ENCODE results near the gene ARHGAP22. TPM values are rescaled to one million over a fixed set of nuclear protein-coding genes. Genes with fewer than 3 reads are reported as not detected.

The ARHGAP22 gene
- total RNA-seq, 2 experiments from 2014 or later = not detected

DNA sequence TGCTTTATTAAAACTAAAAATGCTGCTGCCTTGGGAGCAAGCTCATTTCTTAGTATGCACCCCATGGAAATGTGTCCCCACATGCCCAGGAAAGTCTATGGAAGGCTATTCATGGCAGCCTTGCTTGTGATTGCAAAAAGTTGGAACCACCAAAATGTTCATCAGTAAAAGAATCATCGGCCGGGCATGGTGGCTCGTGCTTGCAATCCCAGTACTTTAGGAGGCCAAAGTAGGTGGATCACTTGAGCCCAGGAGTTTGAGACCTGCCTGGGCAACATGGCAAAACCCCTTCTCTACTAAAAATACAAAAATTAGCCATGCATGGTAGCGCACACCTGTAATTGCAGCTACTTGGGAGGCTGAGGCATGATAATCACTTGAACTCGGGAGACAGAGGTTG, 79.8 kb downstream of the ARHGAP22 start:
- no peaks in the 10 kb centered on the region for H3K36me3 ChIP-seq (ENCODE audit: insufficient read depth, low read length)
- H3K27ac ChIP-seq (ENCODE audit: low read depth in 1 of 2, low read length in 2 of 2) = no peak overlapping the region
- H3K27ac Mint-ChIP-seq = no peak overlapping the region
- TF ChIP-seq CTCF (IDR thresholded peaks at IDR 0.05) = no peak
- H3K27me3 Mint-ChIP-seq = peaks cover 57% of the 10 kb centered on the region
- H3K4me1 ChIP-seq (ENCODE audit: insufficient read depth, low read length) = peaks cover 2% of the 10 kb centered on the region
- DNase-seq (no peak), ATAC-seq (ENCODE audit: poor library complexity) (no peak)
- peaks cover 0 to 7% of the 10 kb centered on the region in 2 experiments for H3K9me3 ChIP-seq (ENCODE audit: control insufficient read depth in 1 of 2, insufficient read depth in 1 of 2, low read length in 2 of 2)
- intact Hi-C loops (cut with DNase I, micrococcal nuclease) = no loop called here
- POLR2A ChIA-PET = no interaction called here
- no peaks in the 10 kb centered on the region for H3K4me1 Mint-ChIP-seq (ENCODE audit: low read depth)
- H3K9me3 Mint-ChIP-seq = peaks cover 2% of the 10 kb centered on the region
- peaks cover 17 to 20% of the 10 kb centered on the region in 2 experiments for H3K27me3 ChIP-seq (ENCODE audit: control insufficient read depth in 1 of 2, insufficient read depth in 2 of 2, low read length in 2 of 2)
- H3K4me3 ChIP-seq (ENCODE audit: low read length) = no peak overlapping the region
- no peak overlapping the region for H3K4me3 Mint-ChIP-seq
- CTCF ChIA-PET = no interaction called here
- no peaks in the 10 kb centered on the region for H3K36me3 Mint-ChIP-seq (ENCODE audit: low read depth)

GRCh38 chr10:48523820-48524758, 80.8 kb downstream of the ARHGAP22 start:
- POLR2A ChIA-PET = no interaction called here
- H3K4me3 ChIP-seq (ENCODE audit: low read length) = no peak overlapping the region
- no peaks in the 10 kb centered on the region for H3K36me3 ChIP-seq (ENCODE audit: insufficient read depth, low read length)
- intact Hi-C loops (cut with DNase I, micrococcal nuclease) = no loop called here
- H3K9me3 ChIP-seq (ENCODE audit: control insufficient read depth in 1 of 2, insufficient read depth in 1 of 2, low read length in 2 of 2) = peaks cover 0 to 13% of the 10 kb centered on the region in 2 experiments
- CTCF ChIA-PET = no interaction called here
- Mint-ChIP-seq H3K27me3 (peaks cover 67% of the 10 kb centered on the region), H3K36me3 (ENCODE audit: low read depth) (no peaks in the 10 kb centered on the region), H3K9me3 (peaks cover 2% of the 10 kb centered on the region), H3K27ac (no peak overlapping the region), H3K4me3 (no peak overlapping the region), H3K4me1 (ENCODE audit: low read depth) (no peaks in the 10 kb centered on the region)
- no peak overlapping the region for H3K27ac ChIP-seq (ENCODE audit: low read depth in 1 of 2, low read length in 2 of 2)
- ATAC-seq (ENCODE audit: poor library complexity) (no peak), DNase-seq (no peak)
- TF ChIP-seq CTCF (IDR thresholded peaks at IDR 0.05) = no peak
- H3K27me3 ChIP-seq (ENCODE audit: control insufficient read depth in 1 of 2, insufficient read depth in 2 of 2, low read length in 2 of 2) = peaks cover 20% of the 10 kb centered on the region in 2 experiments
- H3K4me1 ChIP-seq (ENCODE audit: insufficient read depth, low read length) = peaks cover 2% of the 10 kb centered on the region

- Histone ChIP-seq H3K4me3 (ENCODE audit: low read length) (no peak overlapping the region), H3K36me3 (ENCODE audit: insufficient read depth, low read length) (no peaks in the 10 kb centered on the region), H3K9me3 (ENCODE audit: control insufficient read depth in 1 of 2, insufficient read depth in 1 of 2, low read length in 2 of 2) (peaks cover 0 to 16% of the 10 kb centered on the region in 2 experiments), H3K4me1 (ENCODE audit: insufficient read depth, low read length) (peaks cover 2% of the 10 kb centered on the region), H3K27me3 (ENCODE audit: control insufficient read depth in 1 of 2, insufficient read depth in 2 of 2, low read length in 2 of 2) (peaks cover 20% of the 10 kb centered on the region in 2 experiments), H3K27ac (ENCODE audit: low read depth in 1 of 2, low read length in 2 of 2) (no peak overlapping the region)
- H3K9me3 Mint-ChIP-seq = peaks cover 2% of the 10 kb centered on the region
- no peaks in the 10 kb centered on the region for H3K4me1 Mint-ChIP-seq (ENCODE audit: low read depth)
- H3K27ac Mint-ChIP-seq = no peak overlapping the region
- no peak for DNase-seq
- TF ChIP-seq CTCF (IDR thresholded peaks at IDR 0.05) = no peak
- ATAC-seq (ENCODE audit: poor library complexity) = no peak
- intact Hi-C loops (cut with DNase I, micrococcal nuclease) = no loop called here
- no peaks in the 10 kb centered on the region for H3K36me3 Mint-ChIP-seq (ENCODE audit: low read depth)
- H3K27me3 Mint-ChIP-seq = peaks cover 73% of the 10 kb centered on the region
- ChIA-PET POLR2A (no interaction called here), CTCF (no interaction called here)
- H3K4me3 Mint-ChIP-seq = no peak overlapping the region
Observed at GRCh38 chr10:48523212-48523819, 81.6 kb downstream of the ARHGAP22 start.
